ENCODE measurements around the gene USP12.

The USP12 gene

DNA sequence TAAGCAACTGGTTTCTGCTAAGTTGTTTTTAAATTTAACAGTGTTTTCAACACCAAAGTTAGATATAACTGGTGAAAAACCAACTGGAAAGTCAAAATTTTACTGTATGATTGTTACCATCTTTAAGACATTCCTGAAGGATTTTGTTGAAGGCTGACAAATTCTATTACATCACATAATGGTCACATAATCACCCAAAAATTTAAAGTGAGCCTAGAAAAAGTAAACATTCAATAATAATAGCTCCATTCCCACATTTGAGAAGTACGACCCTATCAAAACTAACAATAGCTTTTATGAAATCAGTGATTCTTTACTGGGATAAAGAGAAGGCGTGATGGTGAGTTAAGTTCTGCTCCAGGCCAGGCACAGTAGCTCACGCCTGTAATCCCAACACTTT, 51.6 kb downstream of the USP12 start:
- no peak for DNase-seq

DNA sequence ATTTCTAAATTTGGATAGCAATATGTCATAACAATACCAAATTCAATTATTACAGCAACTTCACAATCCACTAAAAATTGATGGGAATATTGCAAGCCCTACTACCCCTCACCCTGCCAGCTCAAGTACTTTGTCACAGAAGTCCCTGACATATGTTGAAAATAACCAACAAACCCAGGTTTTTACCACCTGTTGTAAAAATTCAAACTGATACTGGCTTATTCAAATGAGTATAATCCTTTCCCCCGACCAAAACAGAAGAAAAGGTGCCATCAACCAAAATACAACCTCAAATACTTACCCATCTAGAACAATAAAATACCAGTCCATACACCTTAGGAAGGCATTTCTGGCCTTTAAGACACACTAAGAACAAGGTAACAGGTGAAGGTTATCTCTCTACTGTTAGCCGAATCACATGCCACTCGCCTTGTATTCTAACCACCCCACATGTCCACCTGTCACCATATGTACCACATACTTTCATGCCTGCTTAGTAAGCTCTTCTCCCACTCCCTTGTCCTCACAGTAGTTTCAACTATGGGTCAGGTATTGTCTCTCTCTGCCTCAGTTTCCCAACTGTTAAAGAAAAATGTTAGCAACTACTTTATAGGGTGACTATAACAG, 53.1 kb downstream of the USP12 start:
- DNase-seq, result no peak

DNA sequence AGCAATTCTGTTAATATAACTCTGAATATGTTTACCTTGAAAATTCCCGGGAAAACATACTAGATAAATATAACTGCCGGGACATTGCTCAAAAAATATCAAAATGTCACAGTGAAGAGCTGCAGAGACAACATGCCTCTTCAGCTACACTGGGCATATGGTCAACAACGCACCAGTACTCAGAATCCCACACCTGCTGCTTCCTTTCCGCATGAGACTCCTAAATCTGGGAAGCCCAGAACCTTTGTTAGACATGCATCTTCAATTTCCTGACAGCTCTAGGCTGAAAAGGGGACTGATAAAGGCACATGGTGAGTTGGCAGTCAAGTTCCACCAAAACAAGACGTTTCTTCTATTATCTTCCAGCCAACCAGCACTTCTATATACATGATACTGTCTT, 53.7 kb downstream of the USP12 start:
- peak; percentile 31 for DNase-seq

DNA sequence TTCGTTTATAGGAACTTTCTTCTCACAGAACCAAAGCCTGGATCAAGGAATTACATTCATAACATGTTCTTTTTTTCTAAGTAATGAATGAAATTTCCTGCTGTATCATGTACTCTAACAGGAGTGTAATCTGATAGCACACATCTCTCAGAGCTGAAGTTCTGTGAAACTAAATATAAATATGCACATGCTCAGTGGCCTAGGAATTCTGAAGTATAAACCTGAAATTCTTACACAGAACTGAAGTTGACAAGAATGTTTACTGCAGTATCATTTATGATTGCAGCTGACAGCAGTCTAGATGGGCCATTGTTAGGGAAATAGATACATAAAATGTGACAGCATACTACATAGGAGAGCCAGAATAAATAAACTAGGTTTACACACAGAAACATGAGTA, 54.5 kb downstream of the USP12 start:
- no peak for DNase-seq

DNA sequence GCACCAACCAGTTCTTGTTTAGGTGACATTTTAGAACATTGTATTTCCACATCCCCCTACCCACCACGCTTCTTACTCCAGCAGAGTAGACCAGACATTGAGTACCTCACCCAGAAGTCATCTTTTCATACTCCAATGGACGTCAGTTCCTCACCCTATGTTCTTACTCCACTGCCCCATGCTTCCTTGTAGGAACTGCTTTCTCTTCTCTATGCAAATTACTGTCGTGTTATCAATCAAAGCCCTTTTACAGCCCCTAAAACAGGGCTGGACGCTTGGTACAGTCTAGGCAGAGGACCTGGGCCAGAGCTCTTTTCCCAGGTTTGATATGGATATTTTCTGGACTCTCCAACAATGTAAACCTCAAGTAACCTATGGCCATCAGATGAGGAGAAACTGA, 58.2 kb downstream of the USP12 start:
- no peak for DNase-seq

DNA sequence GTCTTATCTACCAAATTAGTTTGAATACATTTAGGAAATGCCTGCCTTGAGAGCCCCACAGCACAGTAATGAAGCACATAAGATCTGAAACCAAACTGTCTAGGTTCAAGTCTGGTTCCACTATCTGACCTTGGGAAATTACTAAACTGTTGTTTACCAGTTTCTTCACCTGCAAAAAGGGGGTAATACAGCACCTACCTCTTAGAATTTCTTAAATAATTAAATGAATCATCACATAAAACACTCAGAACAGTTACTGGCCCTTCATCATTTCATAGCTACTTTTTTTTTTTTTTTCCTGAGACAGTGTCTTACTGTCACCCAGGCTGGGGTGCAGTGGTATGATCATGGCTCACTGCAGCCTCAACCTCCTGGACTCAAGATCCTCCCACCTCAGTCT, 59.6 kb downstream of the USP12 start:
- no peak for DNase-seq

DNA sequence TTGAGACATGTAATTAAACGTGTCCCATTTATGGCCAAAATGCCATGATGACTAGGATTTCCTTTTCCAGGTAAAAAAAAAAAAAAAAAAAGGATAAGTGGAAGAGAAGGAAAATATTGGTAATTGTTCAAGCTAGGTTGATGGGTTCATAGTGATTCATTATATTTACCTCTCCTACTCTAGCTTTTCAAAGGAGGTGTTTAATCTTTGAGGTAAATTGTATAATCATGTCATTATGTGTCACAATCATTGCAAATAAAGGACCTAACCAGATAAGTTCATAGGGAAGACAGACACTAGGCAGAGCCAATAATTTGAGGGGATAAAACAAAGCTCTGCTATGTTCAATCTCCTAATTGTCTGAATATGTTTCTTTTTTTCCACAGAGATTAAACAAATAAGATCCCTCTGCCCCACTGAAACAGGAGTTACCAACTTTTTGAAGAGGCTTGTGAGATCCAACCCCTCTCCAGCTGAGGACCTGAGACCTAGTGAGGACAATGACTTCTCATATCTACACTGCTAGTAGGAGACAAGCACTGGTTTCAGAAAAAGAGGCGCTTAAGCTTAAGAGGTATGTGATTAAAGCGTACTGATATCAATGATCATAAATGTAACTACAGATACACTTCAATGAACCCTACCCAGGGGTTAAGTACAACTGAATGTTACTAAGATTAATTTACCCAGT, 61.4 kb downstream of the USP12 start:
- DNase-seq, result no peak

DNA sequence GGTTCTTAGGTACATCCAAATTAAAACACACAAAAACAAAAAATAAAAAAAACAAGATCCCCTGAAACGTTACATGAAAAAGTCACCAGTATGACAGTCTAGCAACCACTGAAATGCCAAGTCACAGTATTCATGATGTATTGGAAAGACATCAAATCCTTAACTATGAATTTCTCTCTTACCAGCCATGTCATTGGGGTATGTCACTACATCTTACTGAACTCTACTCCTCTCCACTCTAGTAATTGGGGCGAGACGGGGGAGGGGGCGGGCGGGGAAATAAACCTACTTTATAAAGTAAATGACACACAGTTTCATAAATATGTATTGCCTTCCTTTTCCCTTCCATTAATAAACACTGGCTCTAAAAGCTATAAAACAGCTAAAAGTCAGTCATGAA, 65.5 kb downstream of the USP12 start:
- DNase-seq, result no peak

DNA sequence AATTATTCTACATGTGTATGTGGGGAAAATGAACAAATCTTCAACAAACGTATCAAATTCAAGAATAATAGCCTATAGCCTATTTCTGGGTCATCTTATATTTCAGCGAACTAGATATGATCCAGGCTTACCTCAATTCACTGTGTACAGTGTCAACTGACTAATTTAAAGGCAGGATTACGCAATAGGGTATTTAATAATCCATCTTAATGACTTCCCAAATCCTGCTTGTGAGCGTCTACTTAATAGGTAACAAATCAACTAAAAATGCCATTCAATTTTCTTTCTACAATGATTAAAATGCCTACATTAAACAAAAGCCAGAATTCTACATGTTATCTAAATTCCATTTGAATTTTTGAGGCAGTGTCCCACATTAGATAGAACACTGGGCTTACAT, 67.0 kb downstream of the USP12 start:
- DNase-seq, result no peak

DNA sequence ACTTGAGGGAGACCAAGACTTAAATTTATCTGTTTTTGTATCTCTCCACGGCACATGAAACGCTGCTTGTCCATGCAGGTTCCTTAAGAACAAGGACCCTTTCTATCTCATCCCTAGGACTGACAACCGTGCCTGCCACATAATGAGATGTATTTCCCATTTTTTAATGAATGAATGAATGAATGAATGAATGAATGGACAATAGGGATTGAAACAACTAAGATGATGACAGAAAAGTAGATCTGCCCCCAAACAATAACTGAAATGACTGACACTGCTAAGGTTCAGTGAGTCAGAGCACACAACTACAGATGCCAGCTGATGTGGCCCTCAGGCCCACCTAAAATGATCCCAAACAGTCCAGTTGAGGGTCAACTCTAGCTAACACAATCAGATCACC, 69.8 kb downstream of the USP12 start:
- DNase-seq, result no peak

DNA sequence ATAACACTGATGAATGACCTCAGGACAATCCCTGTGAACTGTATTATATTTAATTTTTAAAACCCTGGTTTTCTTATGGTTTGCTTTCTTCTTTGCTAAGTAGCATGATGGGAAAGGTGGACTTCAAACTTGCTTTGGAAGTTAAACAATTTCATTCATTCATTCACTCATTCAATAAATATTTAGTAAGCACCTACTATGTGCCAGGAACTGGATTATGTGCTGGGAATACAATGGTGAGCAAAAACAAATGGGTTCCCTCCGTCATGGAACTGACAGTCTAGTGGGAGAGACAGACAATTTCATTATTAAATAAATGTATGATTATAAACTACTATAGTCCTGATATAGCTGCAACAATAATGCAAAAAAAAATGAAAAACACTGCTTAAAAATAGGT, 70.3 kb downstream of the USP12 start:
- no peak for DNase-seq

DNA sequence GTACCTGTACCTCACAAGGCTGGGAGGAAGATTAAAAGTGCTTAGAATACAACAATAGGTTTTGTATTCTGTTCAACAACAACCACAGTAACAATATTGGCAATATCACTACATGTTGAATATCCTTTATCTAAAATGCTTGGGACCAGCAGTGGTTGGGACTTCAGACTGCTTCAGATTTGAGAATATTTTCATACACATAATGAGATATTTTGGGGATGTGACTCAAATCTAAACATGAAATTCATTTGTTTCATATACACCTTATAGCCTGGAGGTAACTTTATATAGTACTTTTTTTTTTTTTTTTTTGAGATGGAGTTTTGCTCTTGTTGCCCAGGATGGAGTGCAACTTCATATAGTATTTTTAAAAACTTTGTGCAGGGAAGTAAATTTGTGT, 73.9 kb downstream of the USP12 start:
- DNase-seq, result no peak

DNA sequence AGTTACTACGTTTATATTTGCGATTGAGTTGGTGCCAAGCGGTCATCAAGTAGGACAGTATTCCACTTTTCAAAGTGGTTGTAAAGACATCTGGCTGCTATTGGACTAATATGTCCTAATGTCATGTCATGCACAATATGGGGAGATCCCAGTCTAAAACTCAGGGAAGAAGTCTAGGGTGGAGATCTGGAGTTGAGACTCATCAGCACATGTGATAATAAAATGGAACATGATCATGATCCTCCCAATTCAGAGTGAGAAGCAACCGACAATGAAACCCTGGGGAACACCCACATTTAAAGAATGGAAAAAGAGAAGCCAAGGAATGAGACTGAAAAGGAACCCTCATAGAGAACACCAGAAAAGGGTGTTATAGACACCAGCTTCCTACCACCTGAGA, 80.2 kb downstream of the USP12 start:
- DNase-seq, result no peak

DNA sequence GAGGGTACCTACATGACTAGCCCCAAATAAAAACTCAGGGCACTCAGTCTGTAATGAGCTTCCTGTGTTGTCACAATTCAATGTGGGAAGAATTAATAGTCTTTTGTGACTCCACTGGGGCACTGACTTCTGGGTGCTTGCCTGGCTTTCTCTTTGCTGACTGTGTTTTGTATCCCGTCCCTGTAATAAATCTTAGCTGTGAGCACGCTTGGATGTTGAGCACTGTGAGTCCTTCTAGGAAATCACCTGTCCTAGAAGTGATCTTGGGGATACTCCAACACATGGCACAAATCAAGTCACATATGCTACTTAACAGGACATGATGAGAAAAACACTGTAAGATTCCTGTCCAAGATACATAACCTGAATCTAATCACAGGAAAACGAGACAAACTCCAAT, 83.0 kb downstream of the USP12 start:
- DNase-seq, result no peak

DNA sequence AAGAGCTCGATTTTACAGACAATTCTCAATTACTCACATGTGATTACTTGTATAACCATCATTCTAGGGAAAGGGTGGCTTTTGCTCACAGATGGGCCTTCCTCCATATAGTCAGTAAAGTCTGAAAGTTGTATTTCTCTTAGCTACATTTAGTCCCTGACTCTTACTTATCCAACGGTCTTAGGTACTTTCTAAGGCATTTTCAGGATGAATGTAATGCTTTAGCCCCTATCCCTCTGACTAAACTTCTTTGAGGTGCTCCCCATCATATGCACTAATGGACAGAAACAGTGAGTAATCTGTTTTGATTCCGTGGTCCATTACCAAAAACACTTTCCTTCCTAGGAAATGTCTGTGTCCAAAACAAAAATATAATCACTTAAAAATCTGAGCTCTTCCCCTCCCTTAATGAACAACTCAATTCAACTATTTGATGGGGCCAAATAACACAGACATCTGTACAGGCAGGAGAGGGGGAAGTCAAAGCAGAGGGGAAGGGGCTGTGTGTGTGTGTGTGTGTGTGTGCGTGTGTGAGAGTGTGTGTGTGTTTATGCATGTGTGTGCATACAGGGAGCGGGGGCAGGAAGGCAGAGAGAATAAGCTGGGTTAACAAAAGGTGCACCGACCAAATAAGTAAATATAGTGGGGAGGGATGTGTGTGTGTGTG, 84.9 kb downstream of the USP12 start:
- no peak for DNase-seq

DNA sequence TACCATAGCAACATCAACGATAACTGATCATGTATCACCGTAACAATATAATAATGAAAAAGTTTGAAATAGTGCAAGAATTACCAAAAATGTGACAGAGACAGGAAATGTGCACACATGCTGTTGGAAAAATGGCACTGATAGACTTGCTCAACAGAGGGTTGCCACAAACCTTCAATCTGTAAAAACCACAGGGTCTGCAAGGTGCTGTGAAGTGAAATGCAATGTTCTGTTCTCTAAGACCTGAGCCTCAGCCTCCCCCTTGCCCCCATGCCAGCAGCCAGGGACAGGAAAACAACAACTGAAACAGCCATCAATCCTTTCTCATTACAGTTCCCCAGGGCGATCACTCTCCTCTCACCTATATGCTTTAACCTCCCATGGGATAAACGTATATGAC, 88.4 kb downstream of the USP12 start:
- no peak for DNase-seq

DNA sequence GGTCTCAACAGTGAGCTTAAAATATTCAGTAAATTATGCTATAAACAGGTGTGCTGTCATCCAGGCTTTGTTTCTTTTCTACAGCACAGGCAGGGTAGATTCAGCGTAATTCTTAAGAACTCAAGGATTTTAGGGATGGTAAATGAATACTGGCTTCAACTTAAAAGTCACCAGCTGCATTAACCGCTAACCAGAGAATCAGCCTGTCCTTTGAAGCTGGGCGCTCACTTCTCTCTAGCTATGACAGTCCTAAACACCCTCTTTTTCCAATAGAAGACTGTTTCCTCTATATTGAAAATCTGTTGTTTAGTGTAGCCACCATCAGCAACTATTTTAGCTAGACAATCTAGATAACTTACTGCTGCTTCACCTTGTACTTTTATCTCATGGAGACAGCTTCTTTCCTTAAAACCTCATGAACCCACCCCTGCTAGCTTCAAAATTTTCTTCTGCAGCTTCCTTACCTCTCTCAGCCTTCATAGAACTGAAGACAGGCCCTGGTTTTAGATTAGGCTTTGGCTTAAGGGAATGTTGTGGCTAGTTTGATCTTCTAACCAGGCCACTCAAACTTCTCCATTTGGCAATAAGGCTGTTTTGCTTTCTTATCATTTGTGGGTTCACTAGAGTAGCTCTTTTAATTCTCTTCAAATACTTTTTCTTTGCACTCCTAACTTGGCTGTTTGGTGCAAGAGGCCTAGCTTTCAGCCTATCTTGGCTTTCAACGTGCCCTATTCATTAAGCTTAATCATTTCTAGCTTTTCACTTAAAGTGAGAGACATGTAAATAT, 89.5 kb downstream of the USP12 start:
- DNase-seq, result no peak

DNA sequence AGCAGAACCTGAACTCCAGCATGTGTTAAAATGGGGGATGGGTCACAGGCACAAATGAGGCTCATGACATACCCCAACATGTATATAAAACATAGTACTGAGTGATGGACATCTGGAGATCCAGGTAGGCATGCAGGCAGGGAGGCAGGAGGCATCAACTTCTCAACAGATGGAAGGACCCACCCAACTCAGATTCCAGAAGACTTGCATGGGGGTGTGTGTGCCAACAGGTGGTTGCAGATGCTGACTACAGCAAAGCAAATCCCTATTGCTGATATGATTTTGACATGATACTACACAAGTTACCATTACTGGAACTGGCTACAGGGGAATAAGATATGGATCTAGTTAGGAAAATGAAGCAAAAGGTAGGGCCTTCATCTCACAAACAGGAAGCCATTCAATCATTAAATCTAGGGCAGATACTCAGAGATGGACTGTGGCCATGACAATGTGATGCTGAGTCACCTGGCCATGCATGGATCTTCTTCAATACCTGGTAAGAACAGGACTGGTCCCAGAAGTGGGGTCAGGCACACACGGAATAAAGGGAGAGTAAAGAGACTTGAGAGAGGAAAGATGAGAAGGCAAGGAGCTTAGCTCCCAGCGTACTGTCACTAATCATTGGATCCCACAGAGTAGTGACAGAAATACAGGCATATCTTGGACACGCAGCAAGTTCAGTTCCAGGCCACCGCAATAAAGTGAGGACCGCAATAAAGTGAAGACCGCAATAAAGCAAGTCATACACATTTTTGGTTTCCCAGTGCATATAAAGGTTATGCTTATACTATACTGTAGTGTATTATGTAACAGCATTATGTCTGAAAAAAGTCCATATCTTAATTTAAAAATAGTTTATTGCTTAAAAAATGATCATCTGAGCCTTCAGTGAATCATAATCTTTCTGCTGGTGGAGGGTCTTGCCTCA, 91.3 kb downstream of the USP12 start:
- no peak for DNase-seq

DNA sequence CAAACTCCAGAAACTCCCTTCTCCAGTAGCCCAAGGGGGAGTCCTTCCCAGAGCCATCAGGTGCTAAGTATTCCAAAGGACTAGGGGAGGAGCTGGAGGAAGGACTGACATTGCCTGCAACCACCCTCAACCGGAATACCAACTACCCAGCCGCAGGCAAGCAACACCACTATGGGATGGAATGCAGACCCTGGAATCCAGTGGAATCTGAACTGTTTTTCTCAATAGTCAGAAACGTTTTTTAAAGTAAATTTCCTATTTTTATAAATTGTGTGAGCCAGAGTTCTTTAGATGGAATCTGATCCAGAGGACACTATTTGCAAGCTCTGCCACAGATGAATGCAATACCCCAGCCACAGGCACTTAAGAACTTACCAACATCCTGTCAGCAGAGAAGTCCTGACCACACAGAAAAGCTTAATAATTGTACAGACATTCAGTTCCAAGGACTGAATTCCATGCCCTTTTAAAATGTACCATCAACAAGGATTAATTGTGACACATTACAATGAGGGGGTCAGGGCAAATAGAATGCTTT, 92.1 kb downstream of the USP12 start:
- no peak for DNase-seq

DNA sequence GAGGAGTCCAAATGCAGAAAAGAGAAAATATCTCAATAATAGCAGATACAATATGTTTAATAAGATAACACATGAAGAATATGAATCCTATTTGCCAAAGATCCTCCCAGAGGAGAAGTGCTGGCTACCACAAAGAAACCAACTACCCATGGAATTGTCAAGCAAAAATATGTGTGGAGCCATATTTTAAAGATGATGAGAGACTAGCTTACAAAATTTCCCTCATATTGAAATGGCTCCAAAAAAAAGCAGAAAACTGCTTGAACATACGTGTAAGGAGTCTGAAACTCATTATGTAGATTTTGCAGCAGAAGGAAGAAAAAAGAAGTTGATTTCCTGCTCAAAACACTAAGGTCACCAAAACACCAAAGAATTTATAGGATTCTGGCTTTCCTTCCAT, 94.2 kb downstream of the USP12 start:
- DNase-seq, result no peak

DNA sequence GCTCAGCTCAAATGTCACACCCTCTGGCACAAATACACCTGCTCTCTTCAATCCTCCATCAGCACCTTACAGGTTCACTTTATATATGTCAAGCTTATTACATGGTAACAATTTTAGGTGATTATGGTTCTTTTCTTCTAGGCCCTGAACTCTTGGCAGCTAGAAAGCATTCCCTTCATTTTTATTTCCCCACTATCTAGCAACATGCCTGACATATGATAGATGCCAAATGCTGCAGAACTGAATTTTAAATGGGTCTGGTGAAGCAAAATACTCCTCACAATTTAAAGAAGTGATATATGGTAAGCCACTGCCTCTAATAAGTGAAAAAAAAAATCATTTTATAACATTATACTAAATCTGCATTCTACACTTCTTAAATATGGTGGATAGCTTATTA, 95.2 kb downstream of the USP12 start:
- no peak for DNase-seq

DNA sequence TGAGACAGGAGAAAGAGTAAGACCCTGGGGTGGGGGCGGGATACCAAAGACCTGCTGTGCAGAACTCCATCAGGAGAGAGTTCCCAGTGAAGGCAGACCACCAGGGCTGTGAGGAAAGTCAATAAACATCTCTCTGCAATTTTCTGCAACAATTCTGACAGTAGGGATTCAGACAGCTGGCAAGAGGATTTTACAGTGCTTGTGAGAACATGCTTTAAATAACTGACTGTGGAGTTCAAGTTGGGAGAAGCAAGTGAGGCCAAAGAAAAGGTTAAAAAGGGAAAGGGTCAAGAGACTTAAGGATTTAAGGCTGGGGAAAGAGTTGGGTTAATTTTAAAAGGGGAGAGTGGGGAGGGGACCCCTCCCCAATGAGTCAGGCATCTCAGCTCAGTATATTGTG, 98.4 kb downstream of the USP12 start:
- DNase-seq, result no peak
